Mesenchymal stem cell (in vitro differentiated cells and primary cell): Measurements from ENCODE around the gene NMNAT1.
A peak's percentile ranks its signal among the peaks of the same experiment; 100 is the strongest.

ENCODE experiments used
- DNase-seq: peaks from one replicate; pipeline ENCODE4 v3.0.0-alpha.2; 2013
- H2AFZ ChIP-seq: one replicate; pipeline ENCODE4 v1.6.1; 2013; ENCODE audit warnings: low read depth, mild to moderate bottlenecking, control low read depth, inconsistent platforms, low read length, moderate library complexity
- H2AK5ac ChIP-seq: 2 replicates; pipeline ENCODE4 v1.6.1; 2013; ENCODE audit warnings: low read length, moderate library complexity, mild to moderate bottlenecking, inconsistent platforms; ENCODE audit not compliant: severe bottlenecking
- H2BK120ac ChIP-seq: one replicate; pipeline ENCODE4 v1.6.1; 2013; ENCODE audit warnings: low read depth, mild to moderate bottlenecking, inconsistent platforms, low read length, moderate library complexity
- H2BK12ac ChIP-seq, 2 experiments: one replicate each; pipeline ENCODE4 v1.6.1; 2013; ENCODE audit warnings: inconsistent platforms in 2 of 2, low read length in 2 of 2, mild to moderate bottlenecking in 2 of 2, moderate library complexity in 2 of 2, control low read depth in 1 of 2
- H2BK15ac ChIP-seq: one replicate; pipeline ENCODE4 v1.6.1; 2013; ENCODE audit warnings: mild to moderate bottlenecking, low read depth, inconsistent platforms; ENCODE audit not compliant: poor library complexity, severe bottlenecking
- H2BK5ac ChIP-seq: 2 replicates; pipeline ENCODE4 v1.6.1; 2013; ENCODE audit warnings: low read depth, mild to moderate bottlenecking, low read length, control low read depth, inconsistent platforms; ENCODE audit not compliant: poor library complexity, severe bottlenecking
- H3K14ac ChIP-seq, 2 experiments: one replicate each; pipeline ENCODE4 v1.6.1; 2013; ENCODE audit warnings: inconsistent platforms in 2 of 2, low read length in 2 of 2, control low read depth in 1 of 2, mild to moderate bottlenecking in 1 of 2, moderate library complexity in 1 of 2
- H3K18ac ChIP-seq, 2 experiments: one replicate each; pipeline ENCODE4 v1.6.1; 2013; ENCODE audit warnings: inconsistent platforms in 2 of 2, low read length in 2 of 2, control low read depth in 1 of 2, low read depth in 1 of 2, mild to moderate bottlenecking in 1 of 2
- H3K23ac ChIP-seq, 2 experiments: one replicate each; pipeline ENCODE4 v1.6.1; 2013; ENCODE audit warnings: inconsistent platforms in 2 of 2, low read length in 2 of 2, mild to moderate bottlenecking in 2 of 2, moderate library complexity in 2 of 2, control low read depth in 1 of 2
- H3K27ac ChIP-seq: 2 replicates; pipeline ENCODE4 v1.5.1; 2013; ENCODE audit warnings: mild to moderate bottlenecking, moderate library complexity, low read length, control low read depth, inconsistent platforms; ENCODE audit not compliant: poor library complexity, severe bottlenecking
- H3K27me3 ChIP-seq, 2 experiments: 2 replicates each; pipeline versions ENCODE4 v1.6.1 to v1.7.0; 2013; ENCODE audit warnings: low read length in 2 of 2, mild to moderate bottlenecking in 2 of 2, moderate library complexity in 2 of 2, control low read depth in 1 of 2, inconsistent platforms in 1 of 2; ENCODE audit not compliant: control insufficient read depth in 1 of 2, insufficient read depth in 1 of 2
- H3K36me3 ChIP-seq, 2 experiments: 2 replicates each; pipeline versions ENCODE4 v1.6.1 to v1.7.0; 2013; ENCODE audit warnings: low read length in 2 of 2, control low read depth in 1 of 2, inconsistent platforms in 1 of 2, low read depth in 1 of 2, mild to moderate bottlenecking in 1 of 2; ENCODE audit not compliant: insufficient read depth in 2 of 2, control insufficient read depth in 1 of 2
- H3K4ac ChIP-seq, 2 experiments: one replicate each; pipeline ENCODE4 v1.6.1; 2013; ENCODE audit warnings: inconsistent platforms in 2 of 2, low read length in 2 of 2, mild to moderate bottlenecking in 2 of 2, moderate library complexity in 2 of 2, control low read depth in 1 of 2, low read depth in 1 of 2
- H3K4me1 ChIP-seq: 2 replicates; pipeline ENCODE4 v1.6.1; 2013; ENCODE audit warnings: low read depth, low read length, control low read depth; ENCODE audit not compliant: control insufficient read depth, insufficient read depth
- H3K4me2 ChIP-seq: 2 replicates; pipeline ENCODE4 v1.6.1; 2013; ENCODE audit warnings: low read length, mild to moderate bottlenecking, inconsistent platforms; ENCODE audit not compliant: poor library complexity, severe bottlenecking
- H3K4me3 ChIP-seq, 2 experiments: 2 replicates each; pipeline versions ENCODE4 v1.5.1 to v1.7.0; 2013; ENCODE audit warnings: low read length in 2 of 2, mild to moderate bottlenecking in 2 of 2, control low read depth in 1 of 2, low read depth in 1 of 2; ENCODE audit not compliant: insufficient read depth in 1 of 2
- H3K79me1 ChIP-seq: replicated peaks from 2 replicates; pipeline ENCODE4 v1.6.1; 2013; ENCODE audit warnings: mild to moderate bottlenecking, control low read depth, low read length, inconsistent platforms; ENCODE audit not compliant: poor library complexity, severe bottlenecking
- H3K9ac ChIP-seq: 2 replicates; pipeline ENCODE4 v1.7.0; 2013; ENCODE audit warnings: mild to moderate bottlenecking, low read length, moderate library complexity
- H3K9me3 ChIP-seq: 2 replicates; pipeline ENCODE4 v1.7.0; 2013; ENCODE audit warnings: mild to moderate bottlenecking, low read length; ENCODE audit not compliant: control insufficient read depth
- H4K8ac ChIP-seq: one replicate; pipeline ENCODE4 v1.6.1; 2013; ENCODE audit warnings: inconsistent platforms, mild to moderate bottlenecking, low read length, moderate library complexity
- H4K91ac ChIP-seq: one replicate; pipeline ENCODE4 v1.6.1; 2013; ENCODE audit warnings: mild to moderate bottlenecking, low read length, inconsistent platforms
- WGBS: methylation state at CpG from one replicate; pipeline ENCODE4 v1.1.7; 2013; ENCODE audit warnings: mixed read lengths; 5-methylcytosine and 5-hydroxymethylcytosine counted together

The NMNAT1 gene

DNA sequence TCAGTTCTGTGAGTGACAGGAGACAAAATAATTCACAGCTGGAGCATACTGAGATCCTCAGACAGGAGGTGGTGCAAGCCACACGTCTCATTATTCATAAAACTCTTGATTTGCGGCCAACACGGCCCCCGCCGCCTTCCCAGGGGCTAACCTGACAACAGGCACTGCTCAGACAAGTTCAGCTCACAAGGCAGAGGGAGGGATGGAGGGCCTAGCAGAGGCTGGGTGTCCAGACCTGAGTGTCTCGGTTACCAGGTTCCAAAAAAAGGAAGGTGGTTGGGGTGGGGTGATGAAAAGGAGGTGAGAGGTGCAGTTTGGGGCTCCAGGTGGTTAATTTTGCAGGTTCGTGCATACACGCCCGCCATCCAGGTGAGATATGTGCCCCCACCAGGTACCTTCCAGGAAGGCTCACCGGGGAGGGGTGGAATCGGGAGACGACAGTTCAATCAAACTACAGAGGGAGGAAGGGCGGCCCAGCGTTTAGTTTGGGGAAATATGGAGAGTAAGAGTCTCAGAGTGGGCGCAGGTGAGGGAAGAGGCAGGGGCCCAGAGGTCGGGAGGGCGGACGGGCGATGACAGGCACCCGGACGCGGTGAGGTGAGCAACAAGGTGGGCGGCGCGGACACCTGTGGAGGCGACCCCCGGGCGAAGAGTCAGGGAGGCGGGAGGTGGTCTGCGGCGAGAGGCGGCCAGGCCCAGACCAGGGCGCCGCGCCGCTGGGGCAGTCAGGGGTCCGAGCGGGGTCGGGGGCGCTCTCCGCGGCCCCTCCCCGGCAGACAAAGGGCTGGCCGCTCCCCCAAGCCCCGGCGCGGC, 33.8 kb upstream of the NMNAT1 start:
- 13% methylated on average over 23 of the region's 47 CpGs for WGBS
- peak overlapping the region; percentile 79 to 93 for H3K18ac ChIP-seq

DNA sequence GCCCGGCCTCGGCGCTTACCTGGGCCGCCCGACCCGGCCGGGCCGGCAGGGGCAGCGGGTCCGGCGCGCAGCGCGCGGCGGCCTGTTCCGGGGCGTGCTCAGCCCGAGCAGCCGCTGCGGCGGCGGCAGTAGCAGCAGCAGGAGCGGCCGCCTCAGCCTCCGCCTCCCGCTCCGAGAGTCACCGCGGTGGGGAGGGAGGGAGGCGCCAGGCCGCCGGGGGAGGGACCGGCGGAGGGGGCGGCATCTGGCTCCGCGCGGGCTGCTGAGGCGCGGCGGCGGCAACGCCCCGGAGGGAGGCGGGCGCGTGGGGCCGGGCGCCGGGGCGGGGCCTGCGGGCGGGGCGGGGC, 33.2 kb upstream of the NMNAT1 start, which contains the start of gene CTNNBIP1:
TSS of gene CTNNBIP1 (minus strand) at position 194 of the 347 bp plus-strand sequence. CDS start 38,205 bp downstream, outside the sequence.
- H3K4me1 ChIP-seq: peaks cover 9% of the 10 kb centered on the region
- 0% methylated on average over 17 of the region's 55 CpGs for WGBS
- peak within 1 kb of the TSS; percentile 83 to 92 for H3K4me3 ChIP-seq
- peak within 1 kb of the TSS; percentile 75 for H2BK15ac ChIP-seq
- H3K18ac ChIP-seq: peak within 1 kb of the TSS; percentile 79 to 93
- H2BK5ac ChIP-seq: peak within 1 kb of the TSS; percentile 21
- H2BK12ac ChIP-seq: no peak within 1 kb of the TSS
- peak within 1 kb of the TSS; percentile 84 for H4K91ac ChIP-seq
- H3K27ac ChIP-seq: peak within 1 kb of the TSS; percentile 89
- peak within 1 kb of the TSS; percentile 90 for H3K9ac ChIP-seq
- peak within 1 kb of the TSS; percentile 78 for H4K8ac ChIP-seq
- peak within 1 kb of the TSS; percentile 72 for H2AFZ ChIP-seq
- no peak for DNase-seq
- H3K23ac ChIP-seq: peak within 1 kb of the TSS in 1 of 2 experiments; percentile 100
- H3K79me1 ChIP-seq: peaks cover 2% of the 10 kb centered on the region
- no peaks in the 10 kb centered on the region for H3K9me3 ChIP-seq
- H2AK5ac ChIP-seq: no peak within 1 kb of the TSS
- peak within 1 kb of the TSS in 1 of 2 experiments; percentile 56 for H3K4ac ChIP-seq
- no peaks in the 10 kb centered on the region for H3K36me3 ChIP-seq
- H3K14ac ChIP-seq: peak within 1 kb of the TSS in 1 of 2 experiments; percentile 9
- H2BK120ac ChIP-seq: no peak within 1 kb of the TSS
- H3K4me2 ChIP-seq: peak within 1 kb of the TSS; percentile 77
- H3K27me3 ChIP-seq: no peaks in the 10 kb centered on the region

More for the DNA sequence above, 33.8 kb upstream of the NMNAT1 start:
- H3K9me3 ChIP-seq: no peaks in the 10 kb centered on the region
- peak overlapping the region; percentile 89 for H3K9ac ChIP-seq
- H4K91ac ChIP-seq: peak overlapping the region; percentile 84
- no peaks in the 10 kb centered on the region for H3K36me3 ChIP-seq
- H3K4me2 ChIP-seq: peak overlapping the region; percentile 64
- H3K27me3 ChIP-seq: no peaks in the 10 kb centered on the region
- H2BK5ac ChIP-seq: no peak overlapping the region
- H3K27ac ChIP-seq: no peak overlapping the region
- H3K4me3 ChIP-seq: peak overlapping the region; percentile 83 to 92
- H2BK15ac ChIP-seq: peak overlapping the region; percentile 75
- H2BK12ac ChIP-seq: no peak overlapping the region
- H3K23ac ChIP-seq: peak overlapping the region in 1 of 2 experiments; percentile 100
- peaks cover 2% of the 10 kb centered on the region for H3K79me1 ChIP-seq
- no peak overlapping the region for H2BK120ac ChIP-seq
- peak overlapping the region in 1 of 2 experiments; percentile 9 for H3K4ac ChIP-seq
- peak overlapping the region; percentile 29 for H2AFZ ChIP-seq
- H2AK5ac ChIP-seq: no peak overlapping the region
- H3K14ac ChIP-seq: peak overlapping the region in 1 of 2 experiments; percentile 9
- DNase-seq: no peak
- peaks cover 10% of the 10 kb centered on the region for H3K4me1 ChIP-seq
- H4K8ac ChIP-seq: peak overlapping the region; percentile 78

DNA sequence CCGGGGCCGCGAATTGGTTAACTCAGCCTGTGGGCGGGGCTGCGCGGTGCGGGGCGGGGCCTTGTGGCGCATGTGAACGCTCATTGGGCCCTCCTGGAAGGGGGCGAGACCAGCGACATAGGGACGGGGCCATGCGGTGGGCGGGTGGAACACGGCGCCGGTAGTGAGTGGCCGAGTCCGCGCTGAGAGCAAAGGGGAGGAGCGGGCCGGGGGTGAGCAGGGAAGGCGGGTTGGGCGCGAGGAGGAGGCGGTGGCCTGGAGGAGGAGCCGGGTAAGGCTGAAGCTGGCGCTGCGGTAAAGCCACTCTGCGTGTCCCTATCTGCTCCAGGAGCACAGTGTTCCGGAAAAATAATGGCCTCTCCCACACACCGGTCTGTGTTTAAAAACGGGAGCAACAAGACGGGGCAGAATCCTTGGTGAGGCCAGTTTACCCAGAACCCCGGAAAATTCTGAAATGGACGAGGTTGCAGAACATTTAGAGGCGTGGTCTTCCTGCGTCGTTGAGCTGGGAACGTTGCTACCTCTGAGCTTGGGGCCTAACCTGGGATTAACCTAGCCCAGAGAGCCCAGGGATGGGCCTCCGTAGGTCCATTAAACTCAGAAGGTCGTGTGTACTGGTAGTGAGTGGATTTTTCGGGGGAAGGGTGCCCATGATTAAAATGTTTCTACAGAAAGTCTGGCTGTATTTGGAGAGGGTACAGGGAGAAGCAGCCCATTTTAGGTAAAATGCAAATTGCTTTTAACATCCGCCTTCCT, 32.7 kb upstream of the NMNAT1 start:
- Histone ChIP-seq H3K27me3 (no peaks in the 10 kb centered on the region), H2BK5ac (peak overlapping the region; percentile 21), H3K79me1 (peaks cover 2% of the 10 kb centered on the region), H3K9ac (peak overlapping the region; percentile 90), H3K4me2 (peak overlapping the region; percentile 77), H2BK12ac (no peak overlapping the region), H3K9me3 (no peaks in the 10 kb centered on the region), H2AK5ac (no peak overlapping the region), H3K4me1 (peaks cover 7% of the 10 kb centered on the region), H3K4ac (peak overlapping the region in 1 of 2 experiments; percentile 56), H4K8ac (no peak overlapping the region), H4K91ac (no peak overlapping the region), H2BK120ac (no peak overlapping the region), H3K14ac (no peak overlapping the region), H2BK15ac (no peak overlapping the region), H3K23ac (no peak overlapping the region), H2AFZ (peak overlapping the region; percentile 72), H3K27ac (peak overlapping the region; percentile 89), H3K18ac (peak overlapping the region; percentile 53 to 73), H3K36me3 (no peaks in the 10 kb centered on the region), H3K4me3 (peak overlapping the region; percentile 49 to 86)
- under 1% methylated on average over 40 of the region's 45 CpGs for WGBS
- peak; percentile 99 for DNase-seq
